ENCODE results near the gene SDK1.

Gene SDK1

GRCh38 chr7:4037308-4037707 is 736.3 kb downstream of the SDK1 start:
- TF ChIP-seq CTCF (IDR thresholded peaks at IDR 0.05; ENCODE audit: insufficient read depth, low read depth, low read length, missing control alignments) = no peak

GRCh38 chr7:4037877-4038276 is 736.8 kb downstream of the SDK1 start:
- no peak for DNase-seq (ENCODE audit: low read depth)
- TF ChIP-seq CTCF (IDR thresholded peaks at IDR 0.05; ENCODE audit: insufficient read depth, low read depth, low read length, missing control alignments) = no peak
- no peak overlapping the region for H3K4me3 ChIP-seq (ENCODE audit: low read length)

More at GRCh38 chr7:4037308-4037707, 736.3 kb downstream of the SDK1 start:
- no peak overlapping the region for H3K4me3 ChIP-seq (ENCODE audit: low read length)
- no peak for DNase-seq (ENCODE audit: low read depth)

GRCh38 chr7:4040109-4040928 is 739.3 kb downstream of the SDK1 start:
- H3K4me3 ChIP-seq (ENCODE audit: low read length) = no peak overlapping the region
- TF ChIP-seq CTCF (IDR thresholded peaks at IDR 0.05; ENCODE audit: insufficient read depth, low read depth, low read length, missing control alignments) = no peak
- DNase-seq (ENCODE audit: low read depth) = no peak

GRCh38 chr7:4042402-4043045 is 741.5 kb downstream of the SDK1 start:
- peak; percentile 32 for DNase-seq (ENCODE audit: low read depth)
- no peak for TF ChIP-seq CTCF (IDR thresholded peaks at IDR 0.05; ENCODE audit: insufficient read depth, low read depth, low read length, missing control alignments)
- no peak overlapping the region for H3K4me3 ChIP-seq (ENCODE audit: low read length)

DNA sequence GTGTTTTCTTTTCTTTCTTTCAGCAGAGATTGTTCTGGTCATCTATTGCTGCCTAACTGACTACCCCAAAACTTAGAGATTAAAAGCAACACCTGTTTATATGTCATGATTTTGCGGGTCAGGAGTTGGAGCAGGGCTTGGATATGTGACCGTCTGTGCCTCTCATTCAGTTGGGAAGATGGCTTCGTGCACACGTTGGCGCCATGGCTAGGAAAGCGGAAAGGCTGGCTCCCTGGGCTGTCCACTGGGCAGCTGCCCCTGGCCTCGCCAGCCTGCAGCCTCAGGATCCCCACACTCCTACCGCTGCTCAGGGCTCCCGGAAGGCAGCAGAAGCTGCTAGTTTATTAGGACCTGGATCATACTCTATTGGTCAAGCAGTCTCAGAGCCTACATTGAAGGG is 742.9 kb downstream of the SDK1 start:
- no peak for TF ChIP-seq CTCF (IDR thresholded peaks at IDR 0.05; ENCODE audit: insufficient read depth, low read depth, low read length, missing control alignments)
- H3K4me3 ChIP-seq (ENCODE audit: low read length) = no peak overlapping the region
- DNase-seq (ENCODE audit: low read depth) = no peak

GRCh38 chr7:4045450-4045849 is 744.4 kb downstream of the SDK1 start:
- no peak for DNase-seq (ENCODE audit: low read depth)
- no peak for TF ChIP-seq CTCF (IDR thresholded peaks at IDR 0.05; ENCODE audit: insufficient read depth, low read depth, low read length, missing control alignments)
- H3K4me3 ChIP-seq (ENCODE audit: low read length) = no peak overlapping the region
